Subcutaneous adipose tissue (tissue), 4 donors: ENCODE data around the gene LRRC3C. TPM values are rescaled to one million over a fixed set of nuclear protein-coding genes. Genes with fewer than 3 reads are reported as not detected.

Source experiments
- CTCF ChIP-seq: fragments of 450-650 bp; IDR thresholded peaks from one replicate; pipeline ENCODE4 v1.5.1; 2016; ENCODE audit warnings: low read depth, mild to moderate bottlenecking, control low read depth, antibody characterized with exemption, moderate library complexity
- total RNA-seq, 4 donors: library from RNA; depleted of rRNA; stranded (reverse); fragments of >200 nt; gene quantifications; one replicate each; pipeline ENCODE4 v1.1.0, GENCODE V29; 2016

The LRRC3C gene
- total RNA-seq, 4 donors from 2014 or later: not detected

- TF ChIP-seq CTCF: no peak
Measured at GRCh38 chr17:39952680-39953470, 25.3 kb downstream of the LRRC3C start.

GRCh38 chr17:39953471-39953888 is 25.9 kb downstream of the LRRC3C start:
- TF ChIP-seq CTCF: no peak

GRCh38 chr17:39954876-39955275 is 27.3 kb downstream of the LRRC3C start:
- no peak for TF ChIP-seq CTCF

GRCh38 chr17:39955726-39956225 is 28.2 kb downstream of the LRRC3C start:
- TF ChIP-seq CTCF: no peak

GRCh38 chr17:39960524-39961041 is 33.1 kb downstream of the LRRC3C start:
- TF ChIP-seq CTCF: no peak

GRCh38 chr17:39962642-39963220 is 35.2 kb downstream of the LRRC3C start, which contains the start of gene GSDMA:
Gene GSDMA (plus strand): TSS chr17:39963004. CDS start chr17:39965688, 2,684 bp downstream.
- no peak for TF ChIP-seq CTCF

GRCh38 chr17:39963829-39964228 is 36.3 kb downstream of the LRRC3C start:
- TF ChIP-seq CTCF: no peak
